Thoracic aorta (tissue), 2 donors: ENCODE data around the gene IL10. TPM values are rescaled to one million over a fixed set of nuclear protein-coding genes. Genes with fewer than 3 reads are reported as not detected.
"Not testable (repeated sequence)": the region's sequence is repeated elsewhere in the genome, so short reads cannot be mapped to it uniquely, and the experiment has no call there.

Source experiments
- ATAC-seq: fragments of 150-250 bp; one replicate; pipeline ENCODE4 v1.8.0; 2017; ENCODE audit warnings: low read depth; ENCODE audit not compliant: insufficient number of reproducible peaks, low FRiP score
- DNase-seq: peaks from one replicate; pipeline ENCODE4 v3.0.0-alpha.2; 2020; ENCODE audit warnings: low spot score
- H3K27ac ChIP-seq, 2 donors: fragments of 200-600 bp; sonication (generic); 1 replicate in 1 of 2; 2 replicates in 1 of 2; pipeline ENCODE4 v1.5.1; 2016; ENCODE audit warnings: mild to moderate bottlenecking in 2 of 2, moderate library complexity in 2 of 2
- H3K27me3 ChIP-seq: fragments of 200-600 bp; sonication (generic); replicated peaks from 2 replicates; pipeline ENCODE4 v1.6.0; 2016; ENCODE audit warnings: mild to moderate bottlenecking; ENCODE audit not compliant: insufficient read depth
- H3K36me3 ChIP-seq: fragments of 200-600 bp; sonication (generic); one replicate; pipeline ENCODE4 v1.5.1; 2016
- H3K4me1 ChIP-seq, 2 donors: fragments of 200-600 bp; sonication (generic); 1 replicate in 1 of 2; 2 replicates in 1 of 2; pipeline versions ENCODE4 v1.5.1 to v1.6.0; 2016; ENCODE audit warnings: low read depth in 2 of 2, mild to moderate bottlenecking in 1 of 2; ENCODE audit not compliant: control insufficient read depth in 1 of 2
- H3K4me3 ChIP-seq: fragments of 200-600 bp; sonication (generic); 2 replicates; pipeline ENCODE4 v1.5.1; 2016; ENCODE audit warnings: mild to moderate bottlenecking
- H3K9me3 ChIP-seq: fragments of 200-600 bp; sonication (generic); 2 replicates; pipeline ENCODE4 v1.5.1; 2016
- total RNA-seq, 2 donors: library from RNA; depleted of rRNA; stranded (reverse); fragments of >200 nt; gene quantifications; one replicate each; pipeline versions ENCODE4 v1.1.0 to v1.2.3, GENCODE V29; 2016
- TF ChIP-seq, protein P1 (sequence below): fragments of 200-600 bp; sonication (generic); IDR thresholded peaks from one replicate; pipeline ENCODE4 v1.5.1; 2019; ENCODE audit warnings: antibody characterized with exemption

Gene IL10
- total RNA-seq, 2 donors from 2014 or later, result 19.8 to 40.9 TPM

GRCh38 chr1:206782448-206782847, 10.2 kb upstream of the IL10 start:
- H3K4me1 ChIP-seq, result no peaks in the 10 kb centered on the region

DNA sequence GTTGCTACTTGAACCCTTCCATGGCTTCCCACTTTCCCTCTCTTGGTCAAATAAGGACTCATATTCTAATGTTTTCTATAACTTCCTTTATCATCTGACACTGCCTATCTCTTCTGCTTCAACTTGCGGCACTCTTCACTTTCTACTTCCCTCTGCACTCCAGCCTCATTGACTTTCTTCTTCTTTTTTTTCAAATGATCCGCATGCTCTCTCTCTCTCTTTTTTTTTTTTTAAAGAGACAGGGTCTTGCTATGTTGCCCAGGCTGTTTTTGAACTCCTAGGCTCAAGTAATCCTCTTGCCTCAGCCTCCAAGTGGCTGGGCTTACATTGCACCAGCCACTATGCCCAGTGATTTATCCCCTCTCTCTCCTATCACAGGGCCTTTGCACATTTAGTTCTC, 7.3 kb upstream of the IL10 start:
- H3K27me3 ChIP-seq, result no peaks in the 10 kb centered on the region
- no peak for ATAC-seq
- no peak overlapping the region for H3K27ac ChIP-seq
- no peaks in the 10 kb centered on the region for H3K9me3 ChIP-seq
- no peaks in the 10 kb centered on the region for H3K36me3 ChIP-seq
- no peak overlapping the region for H3K4me3 ChIP-seq
- TF ChIP-seq, protein P1, sequence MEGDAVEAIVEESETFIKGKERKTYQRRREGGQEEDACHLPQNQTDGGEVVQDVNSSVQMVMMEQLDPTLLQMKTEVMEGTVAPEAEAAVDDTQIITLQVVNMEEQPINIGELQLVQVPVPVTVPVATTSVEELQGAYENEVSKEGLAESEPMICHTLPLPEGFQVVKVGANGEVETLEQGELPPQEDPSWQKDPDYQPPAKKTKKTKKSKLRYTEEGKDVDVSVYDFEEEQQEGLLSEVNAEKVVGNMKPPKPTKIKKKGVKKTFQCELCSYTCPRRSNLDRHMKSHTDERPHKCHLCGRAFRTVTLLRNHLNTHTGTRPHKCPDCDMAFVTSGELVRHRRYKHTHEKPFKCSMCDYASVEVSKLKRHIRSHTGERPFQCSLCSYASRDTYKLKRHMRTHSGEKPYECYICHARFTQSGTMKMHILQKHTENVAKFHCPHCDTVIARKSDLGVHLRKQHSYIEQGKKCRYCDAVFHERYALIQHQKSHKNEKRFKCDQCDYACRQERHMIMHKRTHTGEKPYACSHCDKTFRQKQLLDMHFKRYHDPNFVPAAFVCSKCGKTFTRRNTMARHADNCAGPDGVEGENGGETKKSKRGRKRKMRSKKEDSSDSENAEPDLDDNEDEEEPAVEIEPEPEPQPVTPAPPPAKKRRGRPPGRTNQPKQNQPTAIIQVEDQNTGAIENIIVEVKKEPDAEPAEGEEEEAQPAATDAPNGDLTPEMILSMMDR, result no peak
- no peak for DNase-seq
- H3K4me1 ChIP-seq, result no peaks in the 10 kb centered on the region

More at GRCh38 chr1:206782448-206782847, 10.2 kb upstream of the IL10 start:
- no peak for ATAC-seq
- no peak for DNase-seq
- Histone ChIP-seq H3K9me3 (no peaks in the 10 kb centered on the region), H3K36me3 (no peaks in the 10 kb centered on the region), H3K27ac (no peak overlapping the region), H3K4me3 (no peak overlapping the region), H3K27me3 (no peaks in the 10 kb centered on the region)
- TF ChIP-seq, protein P1, result no peak

DNA sequence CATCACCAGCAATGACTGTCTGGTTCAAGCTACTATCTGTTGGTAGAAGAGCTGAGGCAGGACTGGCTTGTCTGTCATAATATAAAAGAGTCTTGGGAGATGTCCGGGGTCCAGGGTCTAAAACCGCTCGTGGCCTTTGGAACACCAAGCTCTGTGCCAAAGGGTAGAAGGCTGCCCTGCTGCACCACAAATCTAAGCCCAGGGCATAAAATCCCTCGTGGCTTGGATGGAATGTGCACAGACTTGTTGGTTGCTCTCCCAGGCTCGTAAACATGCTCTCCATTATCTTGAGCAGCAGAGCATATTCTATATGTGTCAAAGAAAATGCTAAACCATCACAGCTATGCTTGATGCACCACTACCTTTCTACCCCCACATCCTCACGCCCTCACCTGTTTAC, 6.6 kb upstream of the IL10 start:
- H3K27ac ChIP-seq, H3K9me3 ChIP-seq, H3K27me3 ChIP-seq, DNase-seq, H3K4me3 ChIP-seq, H3K4me1 ChIP-seq, H3K36me3 ChIP-seq, ATAC-seq: not testable (repeated sequence)

- Histone ChIP-seq H3K4me1 (no peaks in the 10 kb centered on the region), H3K4me3 (no peak overlapping the region), H3K9me3 (no peaks in the 10 kb centered on the region), H3K36me3 (no peaks in the 10 kb centered on the region), H3K27ac (no peak overlapping the region), H3K27me3 (no peaks in the 10 kb centered on the region)
- ATAC-seq (no peak), DNase-seq (no peak)
- TF ChIP-seq, protein P1, result no peak
These were observed 5.7 kb upstream of the IL10 start for GRCh38 chr1:206778031-206778430.

- no peak for DNase-seq
- Histone ChIP-seq H3K4me3 (no peak overlapping the region), H3K27ac (no peak overlapping the region), H3K9me3 (no peaks in the 10 kb centered on the region), H3K36me3 (no peaks in the 10 kb centered on the region), H3K4me1 (no peaks in the 10 kb centered on the region), H3K27me3 (no peaks in the 10 kb centered on the region)
- TF ChIP-seq, protein P1, result no peak
- no peak for ATAC-seq
These were observed 3.9 kb upstream of the IL10 start for GRCh38 chr1:206776229-206776628.

DNA sequence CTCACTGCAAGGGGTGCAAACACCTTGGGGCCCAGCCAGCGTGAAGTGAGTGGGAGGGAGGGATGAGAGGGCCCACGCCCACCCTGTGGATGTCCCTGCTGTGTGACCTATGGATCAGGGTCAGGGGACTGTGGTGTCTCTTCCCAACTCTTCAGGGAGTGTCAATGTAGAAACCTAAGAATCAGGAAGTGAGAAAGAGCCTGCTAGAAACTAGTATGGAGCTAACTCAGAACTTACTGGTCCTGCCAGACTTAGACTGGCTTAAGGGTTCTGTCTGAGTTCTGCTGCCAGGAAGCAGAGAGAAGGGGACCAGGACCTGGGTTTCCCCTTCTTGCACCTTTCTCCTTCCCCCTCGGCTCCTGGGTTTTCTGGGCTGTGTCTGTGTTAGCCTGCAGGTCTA, 1.8 kb upstream of the IL10 start:
- Histone ChIP-seq H3K27ac (no peak overlapping the region), H3K36me3 (no peaks in the 10 kb centered on the region), H3K4me3 (no peak overlapping the region), H3K4me1 (no peaks in the 10 kb centered on the region), H3K27me3 (no peaks in the 10 kb centered on the region), H3K9me3 (no peaks in the 10 kb centered on the region)
- TF ChIP-seq, protein P1, result no peak
- DNase-seq (no peak), ATAC-seq (no peak)
